Embryonic facial prominence (tissue), 1 donor: Measurements from ENCODE around the gene OR2A2.
"Not testable (repeated sequence)": the region's sequence is repeated elsewhere in the genome, so short reads cannot be mapped to it uniquely, and the experiment has no call there.

Source experiments
- DNase-seq: peaks from one replicate; pipeline ENCODE4 v3.0.0-alpha.2; 2016; ENCODE audit errors: extremely low spot score

Gene OR2A2

GRCh38 chr7:144109283-144109682 lies at the start of gene OR2A2:
OR2A2 (plus strand) TSS chr7:144109583; CDS start chr7:144109583, 0 bp downstream.
- no peak for DNase-seq

DNA sequence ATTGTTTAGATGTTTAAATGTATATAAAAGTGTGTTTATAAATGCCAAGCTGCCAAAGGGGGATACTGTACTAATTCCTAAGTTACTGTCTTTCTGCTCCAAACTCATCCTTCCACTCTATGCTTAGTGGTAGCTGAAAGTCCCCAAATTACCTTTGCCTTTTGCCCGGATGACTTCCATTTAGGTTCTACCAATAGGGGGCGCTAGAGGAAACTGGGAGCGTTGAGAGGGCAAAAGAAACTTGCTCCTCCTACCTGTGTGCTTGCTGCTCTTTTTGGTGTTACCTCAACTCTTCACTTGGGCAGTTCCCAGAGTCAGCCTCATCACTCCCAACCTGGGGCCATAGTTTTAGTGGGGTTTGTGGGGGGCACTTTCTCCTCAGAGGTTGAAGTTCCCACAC lies 45.7 kb upstream of the OR2A2 start:
- DNase-seq: no peak

DNA sequence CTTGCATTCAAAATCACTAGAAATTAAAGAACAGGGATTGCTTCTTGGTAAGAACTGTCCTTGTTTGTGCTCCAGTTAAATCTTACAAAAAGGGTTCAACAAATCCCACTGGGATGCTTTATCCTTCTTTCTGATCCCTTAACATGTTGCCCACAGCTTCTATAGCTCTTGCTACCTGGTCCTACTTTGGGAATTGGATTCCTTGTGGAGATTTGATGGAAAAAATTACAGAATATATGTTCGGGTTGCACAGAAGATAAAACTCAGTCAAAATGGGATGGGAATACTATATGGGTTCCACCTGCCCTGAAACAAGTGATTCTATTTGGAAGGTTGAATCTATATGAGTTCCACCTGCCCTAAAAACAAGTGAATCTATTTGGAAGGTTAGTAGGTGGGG lies 39.9 kb upstream of the OR2A2 start, which contains the start of gene OR2A25:
TSS of gene OR2A25 (plus strand) at position 301 of the 400 bp plus-strand sequence. CDS start 4,409 bp downstream, outside the sequence.
- DNase-seq: no peak

GRCh38 chr7:144069953-144070352 lies 39.4 kb upstream of the OR2A2 start:
- no peak for DNase-seq

- DNase-seq: no peak
Observed at GRCh38 chr7:144074374-144074773, 35.0 kb upstream of the OR2A2 start.

DNA sequence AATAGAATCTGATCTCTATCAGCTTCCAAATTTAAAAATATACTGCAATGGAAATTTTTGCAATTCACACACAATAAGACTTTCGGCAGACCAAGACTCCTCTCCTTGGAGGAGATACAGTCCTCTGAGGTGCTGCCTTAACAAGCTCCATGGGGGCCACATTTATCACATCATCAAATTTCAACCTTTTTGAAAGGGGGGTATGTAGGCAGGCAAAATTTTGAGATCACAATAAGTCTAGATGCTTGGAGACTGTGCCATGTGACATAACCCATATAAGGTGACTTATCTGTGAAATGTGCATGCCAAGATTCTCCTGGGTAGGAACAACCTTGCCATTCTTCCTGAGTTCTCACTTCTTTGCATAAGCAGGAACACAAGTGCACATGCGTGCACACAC lies 23.4 kb upstream of the OR2A2 start, which contains the start of gene OR2A12:
TSS of gene OR2A12 (plus strand) at position 301 of the 400 bp plus-strand sequence. CDS start 8,830 bp downstream, outside the sequence.
- DNase-seq: no peak

- no peak for DNase-seq
Observed at GRCh38 chr7:144086730-144087129, 22.7 kb upstream of the OR2A2 start.

DNA sequence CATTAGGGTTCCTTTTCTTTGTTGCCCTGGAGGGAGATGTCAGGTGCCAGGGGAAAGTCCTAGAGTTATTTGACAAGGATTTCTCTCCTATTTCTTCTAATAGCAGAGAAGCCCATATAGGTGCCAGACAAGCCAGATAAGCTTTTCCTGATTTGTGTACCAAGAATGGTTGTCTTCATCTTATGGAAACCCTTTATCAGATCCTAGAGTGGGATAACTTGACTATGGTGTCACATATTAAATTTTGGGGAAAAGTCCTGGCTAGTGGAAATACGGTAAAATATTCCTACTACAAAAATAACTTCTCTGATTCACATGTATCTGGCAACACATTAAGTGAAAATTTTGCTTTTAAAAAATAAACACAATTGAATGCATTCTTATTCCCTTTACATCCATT lies 22.2 kb upstream of the OR2A2 start:
- DNase-seq: no peak

GRCh38 chr7:144090667-144091066 lies 18.7 kb upstream of the OR2A2 start:
- DNase-seq: no peak

DNA sequence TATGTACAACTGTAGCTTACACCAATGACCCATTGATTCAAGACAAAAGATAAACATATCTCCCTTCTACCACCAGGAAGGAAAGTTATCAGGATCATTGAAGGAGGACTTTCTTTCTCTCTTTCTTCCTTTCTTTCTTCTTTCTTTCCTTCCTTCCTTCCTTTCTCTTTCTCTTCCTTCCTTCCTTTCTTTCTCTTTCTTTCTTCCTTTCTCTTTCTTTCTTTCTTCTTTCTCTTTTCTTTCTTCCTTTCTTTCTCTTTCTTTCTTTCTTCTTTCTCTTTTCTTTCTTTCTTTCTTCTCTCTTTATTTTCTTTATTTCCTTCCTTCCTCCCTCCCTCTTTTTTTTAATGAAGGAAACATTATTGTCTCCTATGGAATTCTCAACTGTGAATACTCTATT lies 10.6 kb upstream of the OR2A2 start:
- no peak for DNase-seq

DNA sequence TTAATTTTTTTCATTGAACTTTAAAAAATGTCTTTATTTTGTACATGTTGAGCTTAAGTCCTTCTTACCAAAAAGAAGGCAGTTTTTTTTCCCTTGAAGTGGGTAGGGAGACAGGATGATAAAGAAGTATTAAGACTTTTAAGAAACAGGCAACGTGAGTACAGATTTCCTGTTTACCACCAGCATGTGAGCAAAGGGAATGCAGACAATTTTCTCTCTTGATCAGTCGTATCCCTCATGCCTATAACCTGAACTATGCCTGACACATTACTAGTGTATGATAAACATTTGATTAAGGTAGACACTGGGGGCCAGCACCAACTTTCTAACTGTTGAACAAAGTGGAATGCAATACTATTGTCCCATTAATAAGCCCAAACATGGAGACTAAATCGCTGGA lies 8.8 kb upstream of the OR2A2 start:
- DNase-seq: no peak

DNA sequence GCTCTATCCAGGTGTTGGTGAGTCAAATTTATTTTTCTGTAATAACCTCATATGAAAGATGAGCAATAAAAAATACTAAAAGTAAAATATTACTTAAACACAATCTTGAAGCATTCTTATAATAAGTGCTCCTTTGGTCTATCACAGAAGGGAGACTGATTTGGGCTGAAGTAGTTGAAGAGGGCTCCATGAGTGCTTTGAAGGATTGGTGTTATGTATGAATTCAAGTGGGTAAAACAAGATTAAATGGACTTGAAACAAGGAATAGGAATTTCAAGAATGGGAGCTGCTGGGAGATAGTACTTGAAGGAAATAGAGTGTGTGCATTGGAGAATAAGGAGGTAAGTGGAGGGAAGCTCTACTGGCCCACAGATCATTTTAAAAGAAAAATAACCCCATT lies 7.3 kb upstream of the OR2A2 start:
- DNase-seq: no peak

GRCh38 chr7:144105211-144105610 lies 4.2 kb upstream of the OR2A2 start:
- DNase-seq: no peak

DNA sequence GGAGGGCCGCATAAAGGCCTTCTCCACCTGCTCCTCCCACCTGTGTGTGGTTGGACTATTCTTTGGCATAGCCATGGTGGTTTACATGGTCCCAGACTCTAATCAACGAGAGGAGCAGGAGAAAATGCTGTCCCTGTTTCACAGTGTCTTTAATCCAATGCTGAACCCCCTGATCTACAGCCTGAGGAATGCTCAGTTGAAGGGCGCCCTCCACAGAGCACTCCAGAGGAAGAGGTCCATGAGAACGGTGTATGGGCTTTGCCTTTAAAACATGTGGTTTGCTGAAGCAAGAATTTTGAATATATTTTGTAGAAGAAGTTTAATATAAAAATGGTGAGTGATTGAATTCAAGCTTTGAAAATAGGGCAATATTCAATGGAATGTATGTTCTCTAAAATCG lies 889 bp downstream of the OR2A2 start:
- DNase-seq: no peak

DNA sequence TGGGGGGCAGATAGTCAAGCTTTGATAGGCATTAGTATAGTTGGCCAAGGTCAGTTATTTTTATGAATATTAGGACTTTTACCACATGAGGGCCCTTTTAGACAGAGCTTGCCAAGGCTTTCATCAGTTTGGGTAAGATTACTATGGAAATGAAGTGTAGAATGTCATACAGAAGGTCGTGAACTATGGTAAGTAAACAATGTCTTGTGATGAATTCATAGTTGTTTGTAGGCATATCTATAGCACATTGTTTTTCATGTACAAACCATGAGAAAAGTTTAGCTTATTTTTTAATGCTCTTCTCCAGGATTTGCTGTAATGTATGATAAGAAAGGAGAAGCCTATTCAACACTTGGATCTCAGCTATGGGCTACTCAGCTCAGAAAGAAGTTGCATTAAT lies 4.3 kb downstream of the OR2A2 start:
- DNase-seq: no peak

GRCh38 chr7:144118341-144118740 lies 9.0 kb downstream of the OR2A2 start:
- no peak for DNase-seq

DNA sequence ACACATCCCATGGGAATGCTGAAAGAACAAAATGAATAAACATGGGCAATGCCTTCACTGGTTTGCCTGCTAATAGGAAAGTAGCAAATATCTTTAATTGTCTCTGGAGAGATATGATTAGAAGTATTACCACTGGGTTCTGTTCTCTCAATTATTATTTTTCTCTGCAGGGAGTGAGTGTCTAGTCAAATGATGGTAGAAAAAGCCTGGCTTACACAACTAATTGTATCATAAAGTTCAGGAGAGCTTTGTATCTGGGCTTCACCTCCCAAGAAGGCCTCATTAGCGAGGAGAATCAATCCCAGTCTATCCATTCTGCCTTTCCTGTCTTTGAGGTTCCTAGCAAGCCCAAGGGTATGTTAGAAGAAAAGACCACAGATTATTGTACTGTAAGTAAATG lies 13.5 kb downstream of the OR2A2 start, which contains the start of gene OR2A14:
TSS of gene OR2A14 (plus strand) at position 301 of the 400 bp plus-strand sequence. CDS start 5,937 bp downstream, outside the sequence.
- no peak for DNase-seq

GRCh38 chr7:144127714-144128334 lies 18.4 kb downstream of the OR2A2 start:
- DNase-seq: peak; percentile 19

DNA sequence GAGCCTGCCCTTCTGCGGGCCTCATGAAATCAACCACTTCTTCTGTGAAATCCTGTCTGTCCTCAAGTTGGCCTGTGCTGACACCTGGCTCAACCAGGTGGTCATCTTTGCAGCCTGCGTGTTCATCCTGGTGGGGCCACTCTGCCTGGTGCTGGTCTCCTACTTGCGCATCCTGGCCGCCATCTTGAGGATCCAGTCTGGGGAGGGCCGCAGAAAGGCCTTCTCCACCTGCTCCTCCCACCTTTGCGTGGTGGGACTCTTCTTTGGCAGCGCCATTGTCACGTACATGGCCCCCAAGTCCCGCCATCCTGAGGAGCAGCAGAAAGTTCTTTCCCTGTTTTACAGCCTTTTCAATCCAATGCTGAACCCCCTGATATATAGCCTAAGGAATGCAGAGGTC lies 20.2 kb downstream of the OR2A2 start:
- DNase-seq: not testable (repeated sequence)

GRCh38 chr7:144130730-144131129 lies 21.3 kb downstream of the OR2A2 start:
- DNase-seq: no peak

DNA sequence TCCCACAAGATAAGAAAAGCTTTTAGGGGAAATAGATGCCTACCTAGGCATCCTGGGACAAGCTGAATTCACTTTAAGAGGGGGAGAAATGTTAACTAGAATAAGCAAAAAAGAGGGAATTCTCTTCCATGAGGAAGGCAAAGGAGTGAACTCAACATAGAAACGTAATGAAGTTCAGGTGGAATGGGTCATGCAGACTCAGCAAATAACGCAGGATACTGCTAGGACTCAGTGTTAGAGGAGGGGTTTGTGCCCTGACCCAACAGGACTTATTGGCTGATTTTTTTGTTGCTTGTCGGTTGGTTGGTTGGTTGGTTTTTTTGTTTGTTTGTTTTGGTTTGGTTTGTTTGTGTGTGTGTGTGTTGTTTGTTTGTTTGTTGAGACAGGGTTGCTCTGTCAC lies 22.9 kb downstream of the OR2A2 start:
- no peak for DNase-seq

- no peak for DNase-seq
Observed at GRCh38 chr7:144133307-144133706, 23.9 kb downstream of the OR2A2 start.

GRCh38 chr7:144134116-144134515 lies 24.7 kb downstream of the OR2A2 start:
- DNase-seq: no peak

DNA sequence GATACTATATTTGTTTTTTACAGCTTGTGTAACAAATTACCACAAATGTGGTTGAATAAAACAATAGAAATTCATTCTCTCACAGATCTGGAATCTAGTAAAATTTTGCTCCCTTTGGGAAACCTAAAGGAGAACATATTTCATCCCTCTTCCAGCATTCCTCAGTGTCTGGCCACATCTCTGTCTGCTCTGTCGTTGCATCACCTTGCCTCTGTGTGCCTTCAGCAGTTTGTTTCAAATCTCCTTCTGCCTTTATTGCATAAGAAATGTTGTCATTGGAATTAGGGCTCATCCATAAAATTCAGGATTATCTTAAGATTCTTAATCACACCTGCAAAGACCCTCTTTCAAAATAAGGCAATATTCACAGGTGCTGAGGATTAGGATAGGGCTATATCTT lies 28.1 kb downstream of the OR2A2 start:
- no peak for DNase-seq
